Stimulated activated CD8-positive, alpha-beta memory T cell treated with anti-CD3 and anti-CD28 coated beads, Interleukin-7, amount 100 ng/mL, for 4 hours (primary cell): ENCODE results near the gene FNDC3A.

Experiments used
- DNase-seq, 2 donors: peaks; one replicate each; pipeline ENCODE4 v3.0.0-alpha.2; 2020; ENCODE audit warnings: low read depth in 2 of 2

The FNDC3A gene

GRCh38 chr13:48975856-48976575, at the start of gene FNDC3A:
FNDC3A (plus strand) TSS chr13:48975912; CDS start chr13:49006191, 30,279 bp downstream.
- peak; percentile 77 to 84 for DNase-seq

GRCh38 chr13:48928757-48929430, 46.8 kb upstream of the FNDC3A start:
- DNase-seq = no peak

- DNase-seq = no peak
Measured at GRCh38 chr13:48930918-48931317, 44.8 kb upstream of the FNDC3A start.

- DNase-seq = no peak
Measured at GRCh38 chr13:48938308-48938943, 37.3 kb upstream of the FNDC3A start.

- no peak for DNase-seq
Measured at GRCh38 chr13:48939728-48940127, 36.0 kb upstream of the FNDC3A start.

- no peak for DNase-seq
Measured at GRCh38 chr13:48942131-48942530, 33.6 kb upstream of the FNDC3A start.

GRCh38 chr13:48944221-48944620, 31.5 kb upstream of the FNDC3A start:
- no peak for DNase-seq

GRCh38 chr13:48945626-48946025, 30.1 kb upstream of the FNDC3A start:
- no peak for DNase-seq

- DNase-seq = no peak
Measured at GRCh38 chr13:48946163-48946562, 29.5 kb upstream of the FNDC3A start.

- DNase-seq = no peak
Measured at GRCh38 chr13:48949566-48950500, 25.9 kb upstream of the FNDC3A start.

- DNase-seq = no peak
Measured at GRCh38 chr13:48950501-48950875, 25.2 kb upstream of the FNDC3A start.

- DNase-seq = no peak
Measured at GRCh38 chr13:48954081-48954480, 21.6 kb upstream of the FNDC3A start.

- no peak for DNase-seq
Measured at GRCh38 chr13:48955536-48955935, 20.2 kb upstream of the FNDC3A start.

- no peak for DNase-seq
Measured at GRCh38 chr13:48961379-48961778, 14.3 kb upstream of the FNDC3A start.

- DNase-seq = no peak
Measured at GRCh38 chr13:48962281-48962680, 13.4 kb upstream of the FNDC3A start.

- DNase-seq = no peak
Measured at GRCh38 chr13:48965736-48966135, 10.0 kb upstream of the FNDC3A start.

GRCh38 chr13:48969685-48970084, 6.0 kb upstream of the FNDC3A start:
- no peak for DNase-seq

- DNase-seq = no peak
Measured at GRCh38 chr13:48973845-48974431, 1.8 kb upstream of the FNDC3A start.

GRCh38 chr13:48975101-48975855, 434 bp upstream of the FNDC3A start:
- DNase-seq = peak; percentile 41 to 43

GRCh38 chr13:48976576-48977285, 1.0 kb downstream of the FNDC3A start:
- no peak for DNase-seq
